NCI-H2171 treated with DMSO at 0.1 percent for 48 hours (cell line): ENCODE results near the gene TNFSF13.

ENCODE experiments used
- DNase-seq: peaks from one replicate; lab custom pipeline; 2025; lab: John Stamatoyannopoulos, UW

TNFSF13 gene

DNA sequence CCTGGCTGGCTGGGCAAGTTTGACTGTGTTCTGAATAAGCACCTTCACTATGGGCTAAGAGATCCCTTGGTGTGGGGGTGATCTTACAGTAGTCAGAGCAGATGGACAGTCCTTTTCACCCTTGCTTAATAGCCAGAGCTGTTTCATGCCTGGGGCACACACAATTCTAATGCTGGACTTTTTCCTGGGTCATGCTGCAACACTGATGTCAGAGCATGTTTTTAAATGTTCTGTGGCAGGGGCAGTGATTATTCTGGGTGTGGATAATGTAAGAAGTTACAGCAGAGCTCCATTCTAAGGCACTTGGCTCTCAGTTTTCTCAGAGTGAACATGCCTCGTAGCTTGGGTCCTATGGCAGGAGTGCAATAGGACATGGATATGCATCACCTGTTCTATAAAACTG, 16.9 kb downstream of the TNFSF13 start:
- DNase-seq = no peak

DNA sequence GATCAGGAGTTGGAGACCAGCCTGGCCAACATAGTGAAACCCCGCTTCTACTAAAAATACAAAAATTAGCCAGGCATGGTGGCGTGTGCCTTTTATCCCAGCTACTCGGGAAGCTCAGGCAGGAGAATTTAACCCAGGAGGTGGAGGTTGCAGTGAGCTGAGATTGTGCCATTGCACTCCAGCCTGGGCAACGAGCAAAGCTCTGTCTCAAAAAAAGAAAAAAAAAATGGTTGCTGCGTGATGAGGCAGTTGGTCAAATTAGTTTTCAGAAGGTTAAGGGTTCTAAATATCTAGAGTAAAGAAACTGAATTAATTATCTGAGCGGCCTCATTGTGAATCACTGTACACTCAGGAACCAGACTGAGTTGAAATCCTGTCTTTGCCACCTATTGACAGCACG, 17.4 kb downstream of the TNFSF13 start:
- no peak for DNase-seq

DNA sequence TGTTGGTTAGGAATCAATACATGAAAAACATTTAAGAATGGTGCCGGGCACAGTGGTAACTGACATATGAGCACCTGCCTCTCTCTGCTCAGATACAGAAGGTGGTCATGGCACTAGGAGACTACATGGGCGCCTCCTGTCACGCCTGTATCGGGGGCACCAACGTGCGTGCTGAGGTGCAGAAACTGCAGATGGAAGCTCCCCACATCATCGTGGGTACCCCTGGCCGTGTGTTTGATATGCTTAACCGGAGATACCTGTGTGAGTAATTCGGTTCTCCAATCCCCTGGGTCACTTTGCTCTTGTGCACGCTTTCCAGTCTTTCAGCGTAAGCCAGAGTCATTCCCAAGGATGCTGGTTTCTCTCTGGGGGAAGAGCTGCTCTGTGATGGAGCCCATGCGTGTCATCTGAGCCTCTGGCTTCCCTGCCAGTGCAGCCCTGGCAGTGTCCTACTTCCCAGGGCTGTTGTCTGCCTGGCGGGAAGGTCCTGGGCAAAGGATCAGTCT, 17.9 kb downstream of the TNFSF13 start:
- no peak for DNase-seq

DNA sequence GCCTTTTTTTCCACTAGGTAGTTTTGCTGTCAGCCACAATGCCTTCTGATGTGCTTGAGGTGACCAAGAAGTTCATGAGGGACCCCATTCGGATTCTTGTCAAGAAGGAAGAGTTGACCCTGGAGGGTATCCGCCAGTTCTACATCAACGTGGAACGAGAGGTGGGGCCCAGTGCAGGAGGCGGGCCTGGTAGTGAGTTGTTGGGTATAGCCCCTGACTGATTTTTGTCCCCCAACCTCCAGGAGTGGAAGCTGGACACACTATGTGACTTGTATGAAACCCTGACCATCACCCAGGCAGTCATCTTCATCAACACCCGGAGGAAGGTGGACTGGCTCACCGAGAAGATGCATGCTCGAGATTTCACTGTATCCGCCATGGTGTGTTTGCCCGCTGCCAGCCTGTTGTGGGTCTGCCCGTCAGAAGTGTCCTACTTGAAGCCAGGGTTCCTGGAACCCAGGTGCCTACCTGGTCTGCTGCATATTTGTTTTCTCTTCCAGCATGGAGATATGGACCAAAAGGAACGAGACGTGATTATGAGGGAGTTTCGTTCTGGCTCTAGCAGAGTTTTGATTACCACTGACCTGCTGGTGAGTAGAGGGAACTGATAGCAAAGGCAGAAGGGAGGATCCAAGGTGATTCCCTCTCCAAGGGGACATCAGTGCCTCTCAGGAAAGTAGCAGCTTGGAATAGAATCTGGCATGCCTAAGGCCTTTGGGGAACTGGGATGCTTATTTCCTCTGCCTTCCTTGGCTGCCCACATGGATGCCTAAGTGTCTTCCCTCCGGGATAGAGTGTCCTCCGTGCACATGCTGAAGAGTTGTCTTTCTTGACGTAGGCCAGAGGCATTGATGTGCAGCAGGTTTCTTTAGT, 19.0 kb downstream of the TNFSF13 start:
- DNase-seq = no peak

DNA sequence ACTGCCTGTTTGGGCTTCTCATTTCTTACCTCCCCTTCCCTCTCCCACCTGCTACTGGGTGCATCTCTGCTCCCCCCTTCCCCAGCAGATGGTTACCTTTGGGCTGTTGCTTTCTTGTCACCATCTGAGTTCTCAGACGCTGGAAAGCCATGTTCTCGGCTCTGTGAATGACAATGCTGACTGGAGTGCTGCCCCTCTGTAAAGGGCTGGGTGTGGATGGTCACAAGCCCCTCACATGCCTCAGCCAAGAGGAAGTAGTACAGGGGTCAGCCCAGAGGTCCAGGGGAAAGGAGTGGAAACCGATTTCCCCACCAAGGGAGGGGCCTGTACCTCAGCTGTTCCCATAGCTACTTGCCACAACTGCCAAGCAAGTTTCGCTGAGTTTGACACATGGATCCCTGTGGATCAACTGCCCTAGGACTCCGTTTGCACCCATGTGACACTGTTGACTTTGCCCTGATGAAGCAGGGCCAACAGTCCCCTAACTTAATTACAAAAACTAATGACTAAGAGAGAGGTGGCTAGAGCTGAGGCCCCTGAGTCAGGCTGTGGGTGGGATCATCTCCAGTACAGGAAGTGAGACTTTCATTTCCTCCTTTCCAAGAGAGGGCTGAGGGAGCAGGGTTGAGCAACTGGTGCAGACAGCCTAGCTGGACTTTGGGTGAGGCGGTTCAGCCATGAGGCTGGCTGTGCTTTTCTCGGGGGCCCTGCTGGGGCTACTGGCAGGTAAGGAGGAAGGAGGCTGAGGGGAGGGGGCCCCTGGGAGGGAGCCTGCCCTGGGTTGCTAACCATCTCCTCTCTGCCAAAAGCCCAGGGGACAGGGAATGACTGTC, 20.7 kb downstream of the TNFSF13 start, which contains the start of gene CD68:
TSS of gene CD68 (plus strand) at position 638 of the 833 bp plus-strand sequence. CDS start at position 678, 40 bp downstream.
- peak; percentile 54 for DNase-seq

DNA sequence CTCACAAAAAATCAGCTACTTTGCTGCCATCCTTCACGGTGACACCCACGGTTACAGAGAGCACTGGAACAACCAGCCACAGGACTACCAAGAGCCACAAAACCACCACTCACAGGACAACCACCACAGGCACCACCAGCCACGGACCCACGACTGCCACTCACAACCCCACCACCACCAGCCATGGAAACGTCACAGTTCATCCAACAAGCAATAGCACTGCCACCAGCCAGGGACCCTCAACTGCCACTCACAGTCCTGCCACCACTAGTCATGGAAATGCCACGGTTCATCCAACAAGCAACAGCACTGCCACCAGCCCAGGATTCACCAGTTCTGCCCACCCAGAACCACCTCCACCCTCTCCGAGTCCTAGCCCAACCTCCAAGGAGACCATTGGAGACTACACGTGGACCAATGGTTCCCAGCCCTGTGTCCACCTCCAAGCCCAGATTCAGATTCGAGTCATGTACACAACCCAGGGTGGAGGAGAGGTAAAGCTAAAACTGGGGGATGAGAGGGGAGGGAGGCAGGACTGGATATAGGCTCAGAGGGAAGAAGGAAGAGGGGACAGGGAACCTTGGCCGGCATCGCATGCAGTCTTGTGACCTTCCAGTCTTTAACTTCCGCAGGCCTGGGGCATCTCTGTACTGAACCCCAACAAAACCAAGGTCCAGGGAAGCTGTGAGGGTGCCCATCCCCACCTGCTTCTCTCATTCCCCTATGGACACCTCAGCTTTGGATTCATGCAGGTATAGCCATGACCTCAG, 21.5 kb downstream of the TNFSF13 start:
- no peak for DNase-seq

DNA sequence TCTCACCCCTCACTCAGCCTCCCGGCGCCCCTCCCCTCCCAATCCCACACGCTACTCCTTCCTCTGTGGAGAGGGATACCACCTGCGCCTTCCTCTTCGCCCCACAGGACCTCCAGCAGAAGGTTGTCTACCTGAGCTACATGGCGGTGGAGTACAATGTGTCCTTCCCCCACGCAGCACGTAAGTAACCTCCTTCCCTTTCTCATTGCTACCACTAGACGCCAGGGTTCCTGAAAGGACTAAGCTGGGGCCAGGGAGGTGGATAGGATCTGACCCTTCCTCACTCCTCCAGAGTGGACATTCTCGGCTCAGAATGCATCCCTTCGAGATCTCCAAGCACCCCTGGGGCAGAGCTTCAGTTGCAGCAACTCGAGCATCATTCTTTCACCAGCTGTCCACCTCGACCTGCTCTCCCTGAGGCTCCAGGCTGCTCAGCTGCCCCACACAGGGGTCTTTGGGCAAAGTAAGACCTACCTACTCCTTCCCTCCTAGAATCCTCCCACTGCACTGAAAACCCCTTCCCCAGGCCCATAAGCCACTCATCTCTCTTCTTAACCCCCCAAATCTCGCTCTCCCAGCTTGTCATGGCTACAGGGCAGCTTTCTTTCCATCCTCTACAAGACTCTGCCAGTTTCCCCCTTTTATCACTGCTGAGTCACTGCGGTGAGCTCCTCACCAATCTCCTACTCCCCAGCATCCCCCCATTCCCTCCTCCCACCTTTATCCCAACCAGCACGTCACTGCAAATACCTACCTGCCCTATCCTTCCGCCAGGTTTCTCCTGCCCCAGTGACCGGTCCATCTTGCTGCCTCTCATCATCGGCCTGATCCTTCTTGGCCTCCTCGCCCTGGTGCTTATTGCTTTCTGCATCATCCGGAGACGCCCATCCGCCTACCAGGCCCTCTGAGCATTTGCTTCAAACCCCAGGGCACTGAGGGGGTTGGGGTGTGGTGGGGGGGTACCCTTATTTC, 22.3 kb downstream of the TNFSF13 start:
- DNase-seq = no peak

DNA sequence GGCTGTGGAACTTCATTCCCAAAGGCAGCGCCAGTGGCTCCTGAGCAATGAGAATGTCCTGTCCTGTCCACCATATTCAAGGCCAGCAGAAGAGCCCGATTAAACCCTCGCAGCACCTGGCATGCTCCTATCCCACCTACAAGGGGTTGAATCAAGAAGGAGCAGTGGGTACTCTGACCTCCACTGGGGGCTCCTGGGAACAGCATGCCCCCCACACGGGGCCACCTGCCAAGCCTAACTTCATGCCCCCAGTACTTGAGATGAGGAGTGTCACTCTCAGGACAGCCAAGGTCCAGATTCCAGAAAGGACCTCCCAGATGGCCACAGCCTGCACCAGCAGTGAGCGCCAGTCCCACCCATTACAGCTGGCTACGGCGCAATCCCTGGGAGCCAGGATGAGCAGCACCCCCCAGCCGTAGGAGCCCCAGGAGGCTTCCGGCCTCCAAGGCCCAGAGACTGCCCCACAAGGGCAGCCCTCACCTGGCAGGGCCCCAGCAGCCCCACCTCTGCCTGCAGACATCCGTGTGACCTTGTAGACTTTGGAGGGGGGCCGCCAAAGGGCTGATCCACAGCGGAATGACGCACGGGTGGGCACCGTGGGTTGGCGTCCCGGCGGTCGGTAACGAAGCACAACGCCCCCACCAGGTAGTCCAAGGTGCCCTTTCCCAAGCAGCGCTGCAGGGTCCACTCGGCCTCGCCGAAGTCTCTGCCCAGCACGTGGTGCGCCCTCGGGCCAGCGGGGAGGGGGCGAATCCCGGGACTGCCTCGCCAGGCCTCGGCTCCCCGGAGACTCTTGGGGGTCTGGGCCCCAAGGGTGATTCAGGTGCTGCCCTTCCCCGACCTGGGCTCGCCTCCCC, 24.1 kb downstream of the TNFSF13 start:
- DNase-seq = no peak

DNA sequence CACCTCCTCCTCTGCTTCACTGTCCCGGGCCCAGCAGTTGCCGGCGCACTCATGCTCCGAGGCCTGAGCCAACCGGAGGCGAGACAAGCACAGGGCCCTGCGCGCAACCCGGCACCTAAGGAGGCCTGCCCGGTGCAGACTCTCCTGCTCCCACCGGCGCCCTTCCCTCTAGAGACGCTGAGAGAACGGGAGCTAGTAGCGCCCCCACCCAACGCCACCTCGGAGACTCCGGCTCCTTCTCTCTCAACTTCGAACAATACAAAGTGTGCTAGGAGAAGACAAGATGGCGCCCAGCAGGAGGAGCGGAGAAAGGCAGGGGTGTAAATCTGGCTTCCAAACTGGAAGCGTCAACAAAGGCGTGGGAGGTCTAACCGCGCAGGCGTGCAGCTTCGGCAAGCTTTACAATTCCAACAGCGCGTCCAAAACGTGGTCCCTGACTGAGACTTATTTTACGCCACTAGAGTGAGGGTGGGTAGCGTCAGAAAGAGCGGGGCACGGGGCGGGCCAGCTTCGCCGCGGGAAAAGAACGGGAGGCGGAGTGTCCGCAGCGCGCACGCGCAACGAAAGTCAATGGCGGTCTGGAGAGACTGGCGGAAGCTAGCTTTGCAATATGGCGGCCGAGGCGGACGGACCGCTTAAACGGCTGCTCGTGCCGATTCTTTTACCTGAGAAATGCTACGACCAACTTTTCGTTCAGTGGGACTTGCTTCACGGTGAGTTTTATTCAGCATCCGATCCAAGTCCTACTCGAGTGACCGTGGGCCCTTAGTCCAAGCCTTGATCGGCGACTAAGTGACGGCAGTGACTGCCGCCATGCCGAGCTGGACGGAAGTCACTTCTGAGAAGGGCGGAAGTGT, 24.9 kb downstream of the TNFSF13 start, which contains the start of gene MPDU1:
TSS of gene MPDU1 (plus strand) at position 600 of the 857 bp plus-strand sequence. CDS start at position 611, 11 bp downstream.
- DNase-seq = peak; percentile 98

DNA sequence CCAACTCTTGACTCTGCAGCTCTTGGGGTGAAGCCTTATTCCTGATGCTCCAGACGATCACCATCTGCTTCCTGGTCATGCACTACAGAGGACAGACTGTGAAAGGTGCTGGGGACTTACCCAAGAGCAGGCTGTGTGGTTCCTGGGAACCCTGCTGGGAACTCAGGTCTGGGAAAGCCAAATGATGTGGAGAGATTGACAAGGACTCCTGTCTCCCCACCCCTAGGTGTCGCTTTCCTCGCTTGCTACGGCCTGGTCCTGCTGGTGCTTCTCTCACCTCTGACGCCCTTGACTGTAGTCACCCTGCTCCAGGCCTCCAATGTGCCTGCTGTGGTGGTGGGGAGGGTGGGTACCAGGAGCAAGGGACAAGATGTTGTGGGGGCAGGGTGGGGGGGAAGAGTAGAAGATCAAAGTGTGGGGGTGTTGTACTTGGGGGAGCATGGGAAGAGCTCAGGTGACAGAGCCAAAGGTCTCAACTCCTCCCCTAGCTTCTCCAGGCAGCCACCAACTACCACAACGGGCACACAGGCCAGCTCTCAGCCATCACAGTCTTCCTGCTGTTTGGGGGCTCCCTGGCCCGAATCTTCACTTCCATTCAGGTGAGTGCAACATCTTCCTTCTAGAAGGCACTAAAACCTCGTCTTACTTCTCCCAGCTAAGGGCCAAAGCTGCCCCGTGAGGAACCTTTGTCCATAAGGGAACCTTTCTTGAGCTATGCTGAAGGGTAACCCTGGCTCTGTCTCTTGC, 28.3 kb downstream of the TNFSF13 start:
- peak; percentile 20 for DNase-seq

DNA sequence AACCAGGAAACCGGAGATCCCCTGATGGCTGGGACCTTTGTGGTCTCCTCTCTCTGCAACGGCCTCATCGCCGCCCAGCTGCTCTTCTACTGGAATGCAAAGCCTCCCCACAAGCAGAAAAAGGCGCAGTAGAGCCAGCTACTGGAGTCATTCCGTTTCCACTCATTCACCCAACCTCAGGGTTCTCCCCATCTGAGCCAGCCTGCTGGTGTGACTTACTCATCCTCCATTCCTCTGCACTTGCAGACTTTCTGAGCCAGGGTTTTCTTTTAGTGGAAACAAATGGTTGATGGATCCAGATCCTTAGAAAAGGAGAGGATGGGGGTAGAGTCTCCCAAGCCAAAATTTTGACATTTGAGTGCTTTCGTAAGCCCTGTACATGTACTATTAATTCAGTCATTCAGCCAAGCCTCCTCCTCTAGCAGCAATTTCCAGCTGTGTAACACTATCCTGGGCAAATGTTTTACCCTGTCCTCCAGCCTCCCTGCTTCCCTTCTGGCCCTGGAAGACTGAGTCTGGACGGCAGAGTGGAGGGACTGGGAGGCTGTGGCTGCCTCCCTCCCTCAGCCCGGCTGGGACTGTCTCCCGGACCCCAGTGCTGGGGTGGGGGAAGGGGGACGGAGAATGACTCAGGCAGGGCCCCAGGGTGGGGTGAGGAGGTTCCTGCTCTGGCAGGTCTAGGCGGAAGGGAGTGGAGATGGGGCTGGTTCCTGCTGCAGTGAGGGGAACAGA, 29.0 kb downstream of the TNFSF13 start:
- DNase-seq = no peak

DNA sequence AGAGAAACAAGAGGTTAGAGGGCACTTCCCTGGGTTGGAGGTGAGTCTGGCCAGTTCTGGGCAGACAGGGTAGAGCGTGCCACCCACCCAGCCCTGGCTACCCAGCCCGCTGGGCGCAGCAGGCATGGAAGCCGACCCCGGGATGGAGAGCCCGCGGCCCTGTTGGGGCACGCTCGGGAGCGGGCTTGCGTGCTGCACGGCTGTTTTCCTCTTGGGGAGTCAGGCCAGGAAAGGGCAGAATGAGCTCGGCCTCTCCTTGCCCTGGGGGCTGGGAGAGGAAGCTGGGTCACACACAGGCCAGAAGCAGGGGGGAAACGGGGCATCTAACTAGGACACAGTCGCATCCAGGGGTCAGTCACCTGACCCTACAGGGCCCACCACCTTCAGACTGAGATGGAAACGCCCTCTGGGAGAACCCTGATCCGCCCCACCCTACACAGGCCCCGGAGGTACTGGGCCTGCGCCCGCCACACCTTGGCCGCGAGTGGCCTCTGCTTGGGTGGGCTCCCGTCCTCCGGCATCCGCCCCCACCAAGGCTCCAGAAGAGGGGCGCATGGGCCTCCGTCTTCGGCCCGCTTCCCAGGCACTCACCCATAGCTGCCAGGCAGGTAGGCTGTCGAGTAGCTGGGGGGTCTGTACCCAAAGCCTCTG, 30.1 kb downstream of the TNFSF13 start:
- no peak for DNase-seq

DNA sequence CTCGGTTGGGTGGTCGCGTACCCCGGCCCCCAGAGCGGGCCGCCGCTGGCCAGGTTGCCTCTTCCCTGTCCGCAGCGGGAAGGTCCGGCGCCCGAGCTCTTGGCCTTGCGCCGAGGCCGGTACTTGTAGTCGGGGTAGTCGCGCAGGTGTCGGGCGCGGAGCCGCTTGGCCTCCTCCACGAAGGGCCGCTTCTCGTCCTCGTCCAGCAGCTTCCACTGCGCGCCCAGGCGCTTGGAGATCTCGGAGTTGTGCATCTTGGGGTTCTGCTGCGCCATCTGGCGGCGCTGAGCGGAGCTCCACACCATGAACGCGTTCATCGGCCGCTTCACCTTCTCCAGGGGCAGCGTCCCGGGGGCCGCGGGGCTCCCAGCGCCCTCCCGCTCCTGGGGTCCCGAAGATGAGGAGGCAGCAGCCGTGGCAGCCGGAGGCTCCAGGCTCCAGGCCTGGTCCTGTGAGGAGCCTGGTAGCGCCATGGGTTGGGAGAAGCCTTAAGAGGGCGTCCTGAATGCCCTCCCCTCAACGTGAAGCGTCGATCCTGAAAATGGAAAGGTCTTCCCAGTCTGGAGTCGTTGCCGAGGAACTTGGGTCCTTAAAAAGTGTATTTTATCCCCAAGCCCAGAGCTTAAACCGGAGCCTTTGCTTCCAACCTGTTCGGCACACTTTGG, 30.8 kb downstream of the TNFSF13 start:
- DNase-seq = peak; percentile 70

DNA sequence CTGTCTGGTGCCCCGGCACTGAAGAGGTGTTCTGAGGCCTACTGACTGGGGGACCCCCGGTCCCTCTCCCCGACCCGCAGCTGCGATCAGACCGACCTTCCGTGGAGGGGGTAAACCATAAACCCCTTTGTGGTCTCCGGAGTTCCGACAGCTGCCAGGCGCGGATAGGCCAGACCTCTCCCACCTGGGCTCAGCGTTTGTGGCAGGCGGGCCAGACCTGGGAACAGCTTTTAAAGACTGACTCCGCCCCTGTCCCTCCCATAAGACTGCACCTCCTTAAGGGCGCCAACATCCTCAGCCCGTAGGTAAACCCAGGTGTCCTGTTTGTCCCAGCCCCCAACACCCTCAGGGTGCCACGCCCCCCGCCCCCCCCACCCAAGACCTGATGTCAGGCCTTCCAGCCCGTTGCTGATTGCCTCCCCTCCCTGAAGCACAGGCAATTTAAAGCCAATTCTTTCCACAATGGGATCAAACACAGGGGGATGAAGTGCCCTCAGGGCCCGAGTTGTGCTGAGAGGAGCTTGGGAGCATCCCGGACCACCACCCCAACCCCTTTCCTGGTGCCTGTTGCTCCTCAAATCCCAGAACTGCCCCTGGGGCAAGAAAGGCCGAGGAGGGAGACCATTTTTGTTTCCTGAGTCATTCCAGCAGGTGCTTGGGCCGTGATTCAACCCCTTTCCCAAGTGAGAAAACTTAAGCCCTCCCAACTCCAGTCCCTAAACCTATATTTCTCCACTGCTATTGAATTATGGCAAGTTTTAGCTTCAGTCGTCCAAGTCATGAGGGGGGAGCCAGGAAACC, 31.5 kb downstream of the TNFSF13 start, which contains the start of gene SOX15:
TSS of gene SOX15 (minus strand) at position 204 of the 801 bp plus-strand sequence. CDS start 418 bp downstream, outside the sequence.
- DNase-seq = peak; percentile 54

DNA sequence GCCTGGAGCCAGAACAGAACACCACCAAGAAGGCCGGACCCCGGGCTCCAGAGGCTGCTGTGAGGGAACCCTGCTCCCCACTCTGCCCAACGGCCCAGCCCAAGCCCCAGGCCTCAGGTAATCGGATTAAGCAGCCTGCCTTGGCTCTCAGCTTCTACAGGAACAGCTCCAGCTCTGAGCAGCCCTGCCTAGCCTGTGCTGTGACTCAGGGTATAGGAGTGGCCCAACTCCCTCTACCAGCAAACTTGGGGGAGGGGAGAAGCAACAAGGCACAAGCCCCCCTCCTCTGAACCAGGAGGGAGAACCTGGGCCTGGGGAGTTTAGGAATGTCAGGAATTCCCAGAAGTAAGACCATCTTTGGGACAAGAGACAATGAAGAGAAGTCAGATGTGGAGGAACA, 32.2 kb downstream of the TNFSF13 start:
- DNase-seq = no peak
